Measurements from ENCODE around the gene CATSPER2. TPM values are rescaled to one million over a fixed set of nuclear protein-coding genes. Genes with fewer than 3 reads are reported as not detected.

CATSPER2 gene
- total RNA-seq, 4 donors from 2014 or later: 0.71 to 3.5 (median 1.6) TPM

Other genes starting within 250 kb of the CATSPER2 start
- 10 to 100 TPM; 13.0 to 17.9 (median 16.9) TPM for gene TP53BP1, start 155.7 kb downstream of the CATSPER2 start, total RNA-seq
- gene MAP1A, start 131.2 kb downstream of the CATSPER2 start, total RNA-seq: 1 to 10 TPM; 2.3 to 6.7 (median 3.8) TPM
- gene PPIP5K1, start 58.6 kb downstream of the CATSPER2 start, total RNA-seq: 100 to 1,000 TPM in 1 of 4 donors, 10 to 100 TPM in 3; 15.8 to 115 (median 20.3) TPM
- gene CKMT1B, start 54.8 kb downstream of the CATSPER2 start, total RNA-seq: 10 to 100 TPM; 21.0 to 42.7 (median 30.7) TPM
- gene STRC, start 30.0 kb downstream of the CATSPER2 start, total RNA-seq: under 1 TPM in 3 of 4 donors, not detected in 1; 0.23 to 0.69 (median 0.38) TPM
- gene CKMT1A, start 45.0 kb upstream of the CATSPER2 start, total RNA-seq: 10 to 100 TPM; 22.2 to 36.8 (median 34.7) TPM
- gene PDIA3, start 97.6 kb upstream of the CATSPER2 start, total RNA-seq: 100 to 1,000 TPM in 2 of 4 donors, 10 to 100 TPM in 2; 68.0 to 107 (median 96.3) TPM
- 10 to 100 TPM; 55.4 to 68.7 (median 59.1) TPM for gene ELL3, start 128.1 kb upstream of the CATSPER2 start, total RNA-seq
- gene SERF2, start 143.5 kb upstream of the CATSPER2 start, total RNA-seq: 100 to 1,000 TPM; 486 to 741 (median 626) TPM
- gene SERINC4, start 151.4 kb upstream of the CATSPER2 start, total RNA-seq: not detected
- gene HYPK, start 151.8 kb upstream of the CATSPER2 start, total RNA-seq: 10 to 100 TPM in 2 of 4 donors, 1 to 10 TPM in 2; 4.3 to 17.4 (median 12.4) TPM
- gene MFAP1, start 175.8 kb upstream of the CATSPER2 start, total RNA-seq: 10 to 100 TPM; 14.5 to 23.5 (median 17.3) TPM
- gene WDR76, start 178.2 kb upstream of the CATSPER2 start, total RNA-seq: 1 to 10 TPM; 3.4 to 7.6 (median 7.1) TPM